Measurements from ENCODE around the gene RHCE.
"Not testable (repeated sequence)": the region's sequence is repeated elsewhere in the genome, so short reads cannot be mapped to it uniquely, and the experiment has no call there.

Gene RHCE

GRCh38 chr1:25397549-25397948, 23.1 kb downstream of the RHCE start:
- DNase-seq = not testable (repeated sequence)

GRCh38 chr1:25392841-25393240, 27.8 kb downstream of the RHCE start:
- no peak for DNase-seq

GRCh38 chr1:25389721-25390120, 30.9 kb downstream of the RHCE start:
- not testable (repeated sequence) for DNase-seq

- peak; percentile 58 for DNase-seq
Observed at GRCh38 chr1:25388691-25389090, 31.9 kb downstream of the RHCE start.

GRCh38 chr1:25387096-25387495, 33.5 kb downstream of the RHCE start:
- DNase-seq = not testable (repeated sequence)

GRCh38 chr1:25383875-25384274, 36.8 kb downstream of the RHCE start:
- not testable (repeated sequence) for DNase-seq

GRCh38 chr1:25383090-25383489, 37.5 kb downstream of the RHCE start:
- not testable (repeated sequence) for DNase-seq

GRCh38 chr1:25382543-25382942, 38.1 kb downstream of the RHCE start:
- DNase-seq = not testable (repeated sequence)

GRCh38 chr1:25378367-25378766, 42.3 kb downstream of the RHCE start:
- not testable (repeated sequence) for DNase-seq

GRCh38 chr1:25371757-25372156, 48.9 kb downstream of the RHCE start:
- DNase-seq = not testable (repeated sequence)

GRCh38 chr1:25369691-25370271, 50.8 kb downstream of the RHCE start:
- DNase-seq = not testable (repeated sequence)

GRCh38 chr1:25369241-25369640, 51.4 kb downstream of the RHCE start:
- no peak for DNase-seq

GRCh38 chr1:25362634-25363559, 57.7 kb downstream of the RHCE start:
- DNase-seq = not testable (repeated sequence)

GRCh38 chr1:25361901-25362300, 58.7 kb downstream of the RHCE start:
- DNase-seq = no peak

GRCh38 chr1:25360596-25361581, 59.7 kb downstream of the RHCE start:
- no peak for DNase-seq

GRCh38 chr1:25356848-25357247, 63.8 kb downstream of the RHCE start:
- DNase-seq = no peak

GRCh38 chr1:25356441-25356840, 64.2 kb downstream of the RHCE start:
- DNase-seq = no peak

GRCh38 chr1:25355841-25356395, 64.7 kb downstream of the RHCE start:
- no peak for DNase-seq

GRCh38 chr1:25349606-25350005, 71.0 kb downstream of the RHCE start:
- no peak for DNase-seq

- no peak for DNase-seq
Observed at GRCh38 chr1:25347556-25347955, 73.1 kb downstream of the RHCE start.

GRCh38 chr1:25343872-25344271, 76.8 kb downstream of the RHCE start:
- DNase-seq = no peak

- no peak for DNase-seq
Observed at GRCh38 chr1:25342846-25343245, 77.8 kb downstream of the RHCE start.

- DNase-seq = no peak
Observed at GRCh38 chr1:25341746-25342145, 78.9 kb downstream of the RHCE start.
